WTC11 (cell line): Measurements from ENCODE around the gene EEFSEC. TPM values are rescaled to one million over a fixed set of nuclear protein-coding genes. Genes with fewer than 3 reads are reported as not detected.

Experiments
- ATAC-seq: fragments of 200-7000 bp; cut with Tn5 transposase; 2 replicates; pipeline ENCODE4 v1.10.0; 2021; ENCODE audit warnings: mild to moderate bottlenecking, moderate library complexity
- CTCF ChIA-PET: fragments of 300-600 bp; sonication (Branson Sonifier 250); formaldehyde crosslinking; loops from one replicate; lab custom pipeline; 2021; ENCODE audit warnings: antibody characterized with exemption; lab: Charles Lee
- POLR2A ChIA-PET: fragments of 350-600 bp; sonication (Branson Sonifier 250); formaldehyde crosslinking; loops from one replicate; lab custom pipeline; 2021; ENCODE audit warnings: antibody characterized with exemption; lab: Charles Lee
- DNase-seq: peaks from one replicate; pipeline ENCODE4 v3.0.0; 2021; ENCODE audit warnings: low spot score
- H3K27ac Mint-ChIP-seq: 2 replicates; pipeline ENCODE4 v1.8.0; 2021; ENCODE audit warnings: mixed read lengths
- H3K27me3 Mint-ChIP-seq: 2 replicates; pipeline ENCODE4 v1.8.0; 2021; ENCODE audit warnings: low read depth, mild to moderate bottlenecking, moderate library complexity, mixed read lengths
- H3K36me3 Mint-ChIP-seq: 2 replicates; pipeline ENCODE4 v1.8.0; 2021; ENCODE audit warnings: mixed read lengths
- H3K4me1 Mint-ChIP-seq: 2 replicates; pipeline ENCODE4 v1.8.0; 2022; ENCODE audit warnings: mixed read lengths
- H3K4me3 Mint-ChIP-seq: 2 replicates; pipeline ENCODE4 v1.8.0; 2021; ENCODE audit warnings: mild to moderate bottlenecking, moderate library complexity, mixed read lengths
- H3K9me3 Mint-ChIP-seq: 2 replicates; pipeline ENCODE4 v1.8.0; 2021; ENCODE audit warnings: mixed read lengths
- ATF1 ChIP-seq: sonication (generic); formaldehyde crosslinking; IDR thresholded peaks from 2 replicates; pipeline ENCODE4 v1.8.1; 2023; ENCODE audit warnings: mild to moderate bottlenecking, moderate library complexity, missing genetic modification reagents
- CBFB ChIP-seq: sonication (generic); formaldehyde crosslinking; IDR thresholded peaks from 2 replicates; pipeline ENCODE4 v1.8.1; 2022; ENCODE audit warnings: mild to moderate bottlenecking, low read depth, missing genetic modification reagents
- ETV6 ChIP-seq: sonication (generic); formaldehyde crosslinking; IDR thresholded peaks from 2 replicates; pipeline ENCODE4 v1.8.1; 2022; ENCODE audit warnings: mild to moderate bottlenecking, missing genetic modification reagents
- GABPB1 ChIP-seq: sonication (generic); formaldehyde crosslinking; IDR thresholded peaks from 2 replicates; pipeline ENCODE4 v1.8.1; 2023; ENCODE audit warnings: mild to moderate bottlenecking, missing genetic modification reagents
- GRHL2 ChIP-seq: fragments of 250-450 bp; sonication (Bioruptor Pico); IDR thresholded peaks from 2 replicates; pipeline ENCODE4 v1.8.0; 2022; ENCODE audit warnings: mild to moderate bottlenecking, moderate library complexity; ENCODE audit not compliant: insufficient replicate concordance, severe bottlenecking
- GTF2I ChIP-seq: fragments of 250-450 bp; sonication (Bioruptor Pico); conservative IDR thresholded peaks from 2 replicates; pipeline ENCODE4 v1.4.0; 2021; ENCODE audit warnings: mild to moderate bottlenecking
- HMGA2 ChIP-seq: fragments of 250-450 bp; sonication (Bioruptor Pico); IDR thresholded peaks from 2 replicates; pipeline ENCODE4 v1.4.0; 2021; ENCODE audit warnings: mild to moderate bottlenecking, moderate library complexity
- MXD4 ChIP-seq: fragments of 250-450 bp; sonication (Bioruptor Pico); IDR thresholded peaks from 2 replicates; pipeline ENCODE4 v1.8.0; 2021; ENCODE audit warnings: mild to moderate bottlenecking, moderate library complexity, borderline replicate concordance
- NFE2L1 ChIP-seq: sonication (generic); formaldehyde crosslinking; IDR thresholded peaks from 2 replicates; pipeline ENCODE4 v1.8.1; 2023; ENCODE audit warnings: missing genetic modification reagents
- SMAD4 ChIP-seq: sonication (generic); formaldehyde crosslinking; IDR thresholded peaks from 2 replicates; pipeline ENCODE4 v1.8.0; 2022; ENCODE audit warnings: mild to moderate bottlenecking, missing genetic modification reagents
- TCF7 ChIP-seq: sonication (generic); formaldehyde crosslinking; IDR thresholded peaks from 2 replicates; pipeline ENCODE4 v1.8.0; 2022; ENCODE audit warnings: mild to moderate bottlenecking, low read depth, missing genetic modification reagents, moderate library complexity
- ZBTB21 ChIP-seq: sonication (generic); formaldehyde crosslinking; IDR thresholded peaks from 2 replicates; pipeline ENCODE4 v1.8.1; 2023; ENCODE audit warnings: mild to moderate bottlenecking, missing genetic modification reagents, borderline replicate concordance
- ZNF138 ChIP-seq: sonication (generic); formaldehyde crosslinking; conservative IDR thresholded peaks from 2 replicates; pipeline ENCODE4 v1.8.1; 2022; ENCODE audit warnings: mild to moderate bottlenecking, moderate library complexity, missing genetic modification reagents
- ZNF263 ChIP-seq: sonication (generic); formaldehyde crosslinking; IDR thresholded peaks from 2 replicates; pipeline ENCODE4 v1.8.1; 2022; ENCODE audit warnings: low read depth, mild to moderate bottlenecking, moderate library complexity, missing genetic modification reagents
- ZNF317 ChIP-seq: sonication (generic); formaldehyde crosslinking; IDR thresholded peaks from 2 replicates; pipeline ENCODE4 v1.8.1; 2023; ENCODE audit warnings: low read depth, mild to moderate bottlenecking, moderate library complexity, missing genetic modification reagents, borderline replicate concordance
- total RNA-seq: library from RNA; stranded (reverse); gene quantifications from 3 replicates; pipeline ENCODE4 v1.2.3, GENCODE V29; 2021
- TF ChIP-seq, protein P1 (sequence below): fragments of 250-450 bp; sonication (Bioruptor Pico); IDR thresholded peaks from 2 replicates; pipeline ENCODE4 v1.9.0; 2021; ENCODE audit warnings: mild to moderate bottlenecking, borderline replicate concordance
- TF ChIP-seq, protein P2 (sequence below): sonication (generic); formaldehyde crosslinking; IDR thresholded peaks from 2 replicates; pipeline ENCODE4 v1.8.1; 2023; ENCODE audit warnings: mild to moderate bottlenecking, missing genetic modification reagents
- TF ChIP-seq, protein P3 (sequence below): fragments of 200-600 bp; IDR thresholded peaks from 2 replicates; pipeline ENCODE4 v1.8.0; 2022; ENCODE audit warnings: antibody characterized with exemption
- TF ChIP-seq, protein P4 (sequence below): sonication (generic); formaldehyde crosslinking; IDR thresholded peaks from 2 replicates; pipeline ENCODE4 v1.8.0; 2022; ENCODE audit warnings: mild to moderate bottlenecking, missing genetic modification reagents
- TF ChIP-seq, protein P5 (sequence below): sonication (generic); formaldehyde crosslinking; IDR thresholded peaks from 2 replicates; pipeline ENCODE4 v1.8.1; 2022; ENCODE audit warnings: low read depth, mild to moderate bottlenecking, moderate library complexity, missing genetic modification reagents, borderline replicate concordance

Gene EEFSEC
- total RNA-seq, 1 experiment from 2014 or later: 13.7 TPM

DNA sequence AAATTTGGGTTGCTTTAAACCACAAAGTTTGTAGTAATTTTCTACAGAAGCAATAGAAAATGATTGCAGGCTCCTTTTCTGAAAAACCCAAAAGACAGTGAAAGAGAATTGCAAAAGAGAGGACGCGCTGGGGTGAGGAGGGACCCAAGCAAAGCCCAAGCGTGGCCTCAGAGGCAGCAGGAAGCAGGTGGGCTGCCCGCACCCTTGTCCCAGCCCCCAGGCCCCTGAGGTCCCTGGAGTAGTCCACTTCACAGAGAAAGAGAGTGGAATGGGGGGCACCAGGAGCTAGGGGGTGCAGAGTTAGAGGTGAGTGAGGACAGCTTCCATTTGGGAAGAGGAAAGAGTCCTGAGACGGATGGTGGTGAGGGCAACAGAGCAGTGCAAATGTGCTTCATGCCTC is 301.8 kb downstream of the EEFSEC start:
- DNase-seq: no peak
- H3K9me3 Mint-ChIP-seq: no peaks in the 10 kb centered on the region
- no peak overlapping the region for H3K4me3 Mint-ChIP-seq
- no peak for ATAC-seq
- CTCF ChIA-PET: interaction anchor here (1.3 kb wide), 1 partner anchor 17 kb away, joined by 3 read pairs; no protein-coding TSS in a partner anchor
- TF ChIP-seq, protein P1, sequence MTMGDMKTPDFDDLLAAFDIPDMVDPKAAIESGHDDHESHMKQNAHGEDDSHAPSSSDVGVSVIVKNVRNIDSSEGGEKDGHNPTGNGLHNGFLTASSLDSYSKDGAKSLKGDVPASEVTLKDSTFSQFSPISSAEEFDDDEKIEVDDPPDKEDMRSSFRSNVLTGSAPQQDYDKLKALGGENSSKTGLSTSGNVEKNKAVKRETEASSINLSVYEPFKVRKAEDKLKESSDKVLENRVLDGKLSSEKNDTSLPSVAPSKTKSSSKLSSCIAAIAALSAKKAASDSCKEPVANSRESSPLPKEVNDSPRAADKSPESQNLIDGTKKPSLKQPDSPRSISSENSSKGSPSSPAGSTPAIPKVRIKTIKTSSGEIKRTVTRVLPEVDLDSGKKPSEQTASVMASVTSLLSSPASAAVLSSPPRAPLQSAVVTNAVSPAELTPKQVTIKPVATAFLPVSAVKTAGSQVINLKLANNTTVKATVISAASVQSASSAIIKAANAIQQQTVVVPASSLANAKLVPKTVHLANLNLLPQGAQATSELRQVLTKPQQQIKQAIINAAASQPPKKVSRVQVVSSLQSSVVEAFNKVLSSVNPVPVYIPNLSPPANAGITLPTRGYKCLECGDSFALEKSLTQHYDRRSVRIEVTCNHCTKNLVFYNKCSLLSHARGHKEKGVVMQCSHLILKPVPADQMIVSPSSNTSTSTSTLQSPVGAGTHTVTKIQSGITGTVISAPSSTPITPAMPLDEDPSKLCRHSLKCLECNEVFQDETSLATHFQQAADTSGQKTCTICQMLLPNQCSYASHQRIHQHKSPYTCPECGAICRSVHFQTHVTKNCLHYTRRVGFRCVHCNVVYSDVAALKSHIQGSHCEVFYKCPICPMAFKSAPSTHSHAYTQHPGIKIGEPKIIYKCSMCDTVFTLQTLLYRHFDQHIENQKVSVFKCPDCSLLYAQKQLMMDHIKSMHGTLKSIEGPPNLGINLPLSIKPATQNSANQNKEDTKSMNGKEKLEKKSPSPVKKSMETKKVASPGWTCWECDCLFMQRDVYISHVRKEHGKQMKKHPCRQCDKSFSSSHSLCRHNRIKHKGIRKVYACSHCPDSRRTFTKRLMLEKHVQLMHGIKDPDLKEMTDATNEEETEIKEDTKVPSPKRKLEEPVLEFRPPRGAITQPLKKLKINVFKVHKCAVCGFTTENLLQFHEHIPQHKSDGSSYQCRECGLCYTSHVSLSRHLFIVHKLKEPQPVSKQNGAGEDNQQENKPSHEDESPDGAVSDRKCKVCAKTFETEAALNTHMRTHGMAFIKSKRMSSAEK: no peak
- TF ChIP-seq GABPB1 (CRISPR knock-in tag) (no peak), GTF2I (CRISPR knock-in tag) (no peak), NFE2L1 (no peak), TCF7 (no peak), ZNF317 (CRISPR knock-in tag) (no peak), MXD4 (no peak), GRHL2 (CRISPR knock-in tag) (no peak), ZNF138 (CRISPR knock-in tag) (no peak), HMGA2 (CRISPR knock-in tag) (no peak), ETV6 (no peak), ATF1 (CRISPR knock-in tag) (no peak), ZBTB21 (no peak), CBFB (CRISPR knock-in tag) (no peak), SMAD4 (CRISPR knock-in tag) (no peak), ZNF263 (CRISPR knock-in tag) (no peak)
- TF ChIP-seq, protein P2, sequence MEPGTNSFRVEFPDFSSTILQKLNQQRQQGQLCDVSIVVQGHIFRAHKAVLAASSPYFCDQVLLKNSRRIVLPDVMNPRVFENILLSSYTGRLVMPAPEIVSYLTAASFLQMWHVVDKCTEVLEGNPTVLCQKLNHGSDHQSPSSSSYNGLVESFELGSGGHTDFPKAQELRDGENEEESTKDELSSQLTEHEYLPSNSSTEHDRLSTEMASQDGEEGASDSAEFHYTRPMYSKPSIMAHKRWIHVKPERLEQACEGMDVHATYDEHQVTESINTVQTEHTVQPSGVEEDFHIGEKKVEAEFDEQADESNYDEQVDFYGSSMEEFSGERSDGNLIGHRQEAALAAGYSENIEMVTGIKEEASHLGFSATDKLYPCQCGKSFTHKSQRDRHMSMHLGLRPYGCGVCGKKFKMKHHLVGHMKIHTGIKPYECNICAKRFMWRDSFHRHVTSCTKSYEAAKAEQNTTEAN: no peak
- TF ChIP-seq, protein P3, sequence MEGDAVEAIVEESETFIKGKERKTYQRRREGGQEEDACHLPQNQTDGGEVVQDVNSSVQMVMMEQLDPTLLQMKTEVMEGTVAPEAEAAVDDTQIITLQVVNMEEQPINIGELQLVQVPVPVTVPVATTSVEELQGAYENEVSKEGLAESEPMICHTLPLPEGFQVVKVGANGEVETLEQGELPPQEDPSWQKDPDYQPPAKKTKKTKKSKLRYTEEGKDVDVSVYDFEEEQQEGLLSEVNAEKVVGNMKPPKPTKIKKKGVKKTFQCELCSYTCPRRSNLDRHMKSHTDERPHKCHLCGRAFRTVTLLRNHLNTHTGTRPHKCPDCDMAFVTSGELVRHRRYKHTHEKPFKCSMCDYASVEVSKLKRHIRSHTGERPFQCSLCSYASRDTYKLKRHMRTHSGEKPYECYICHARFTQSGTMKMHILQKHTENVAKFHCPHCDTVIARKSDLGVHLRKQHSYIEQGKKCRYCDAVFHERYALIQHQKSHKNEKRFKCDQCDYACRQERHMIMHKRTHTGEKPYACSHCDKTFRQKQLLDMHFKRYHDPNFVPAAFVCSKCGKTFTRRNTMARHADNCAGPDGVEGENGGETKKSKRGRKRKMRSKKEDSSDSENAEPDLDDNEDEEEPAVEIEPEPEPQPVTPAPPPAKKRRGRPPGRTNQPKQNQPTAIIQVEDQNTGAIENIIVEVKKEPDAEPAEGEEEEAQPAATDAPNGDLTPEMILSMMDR: no peak
- TF ChIP-seq, protein P4, sequence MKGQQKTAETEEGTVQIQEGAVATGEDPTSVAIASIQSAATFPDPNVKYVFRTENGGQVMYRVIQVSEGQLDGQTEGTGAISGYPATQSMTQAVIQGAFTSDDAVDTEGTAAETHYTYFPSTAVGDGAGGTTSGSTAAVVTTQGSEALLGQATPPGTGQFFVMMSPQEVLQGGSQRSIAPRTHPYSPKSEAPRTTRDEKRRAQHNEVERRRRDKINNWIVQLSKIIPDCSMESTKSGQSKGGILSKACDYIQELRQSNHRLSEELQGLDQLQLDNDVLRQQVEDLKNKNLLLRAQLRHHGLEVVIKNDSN (CRISPR knock-in tag): no peak
- TF ChIP-seq, protein P5, sequence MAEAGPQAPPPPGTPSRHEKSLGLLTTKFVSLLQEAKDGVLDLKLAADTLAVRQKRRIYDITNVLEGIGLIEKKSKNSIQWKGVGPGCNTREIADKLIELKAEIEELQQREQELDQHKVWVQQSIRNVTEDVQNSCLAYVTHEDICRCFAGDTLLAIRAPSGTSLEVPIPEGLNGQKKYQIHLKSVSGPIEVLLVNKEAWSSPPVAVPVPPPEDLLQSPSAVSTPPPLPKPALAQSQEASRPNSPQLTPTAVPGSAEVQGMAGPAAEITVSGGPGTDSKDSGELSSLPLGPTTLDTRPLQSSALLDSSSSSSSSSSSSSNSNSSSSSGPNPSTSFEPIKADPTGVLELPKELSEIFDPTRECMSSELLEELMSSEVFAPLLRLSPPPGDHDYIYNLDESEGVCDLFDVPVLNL (CRISPR knock-in tag): no peak
- no peaks in the 10 kb centered on the region for H3K4me1 Mint-ChIP-seq
- H3K36me3 Mint-ChIP-seq: no peaks in the 10 kb centered on the region
- peaks cover 29% of the 10 kb centered on the region for H3K27me3 Mint-ChIP-seq
- no peak overlapping the region for H3K27ac Mint-ChIP-seq
- POLR2A ChIA-PET: no interaction called here
